Adrenal gland (tissue), 12 donors: ENCODE results near the gene CFAP221. TPM values are rescaled to one million over a fixed set of nuclear protein-coding genes. Genes with fewer than 3 reads are reported as not detected.

Experiments used
- DNase-seq, 7 donors: peaks; one replicate each; pipeline ENCODE4 v3.0.0-alpha.2; 2019 to 2020
- H3K27ac ChIP-seq, 5 donors: fragments of 200-600 bp; sonication (generic) in 4 of 5; 1 replicate in 3 of 5; 2 replicates in 2 of 5; pipeline versions ENCODE4 v1.5.1 to v1.8.0; 2016 to 2020; ENCODE audit warnings: mild to moderate bottlenecking in 1 of 5
- H3K27me3 ChIP-seq: fragments of 200-600 bp; 2 replicates; pipeline ENCODE4 v1.8.0; 2021
- H3K36me3 ChIP-seq, 2 donors: fragments of 200-600 bp; replicated peaks in 1 of 2; 1 replicate in 1 of 2; 2 replicates in 1 of 2; pipeline versions ENCODE4 v1.5.1 to v1.8.0; 2018 to 2022
- H3K4me1 ChIP-seq, 2 donors: fragments of 200-600 bp; replicated peaks in 1 of 2; 1 replicate in 1 of 2; 2 replicates in 1 of 2; pipeline versions ENCODE4 v1.5.1 to v1.8.0; 2018 to 2021
- H3K4me3 ChIP-seq, 4 donors: fragments of 200-600 bp; sonication (generic) in 3 of 4; one replicate each; pipeline ENCODE4 v1.5.1; 2016 to 2018
- H3K9me3 ChIP-seq, 3 donors: fragments of 200-600 bp; sonication (generic) in 1 of 3; replicated peaks in 1 of 3; 1 replicate in 2 of 3; 2 replicates in 1 of 3; pipeline versions ENCODE4 v1.5.1 to v1.8.0; 2016 to 2021
- CTCF ChIP-seq, 6 experiments: fragments of 450-650 bp in 4 of 6; fragments of 200-600 bp in 2 of 6; sonication (generic) in 1 of 6; IDR thresholded peaks; 1 replicate in 5 of 6; 2 replicates in 1 of 6; pipeline versions ENCODE4 v1.5.1 to v1.8.0; 2016 to 2021; ENCODE audit warnings: antibody characterized with exemption in 6 of 6, mild to moderate bottlenecking in 2 of 6, moderate library complexity in 1 of 6
- POLR2A ChIP-seq, 2 donors: fragments of 450-650 bp; IDR thresholded peaks; one replicate each; pipeline ENCODE4 v1.6.1; 2017; ENCODE audit warnings: antibody characterized with exemption in 2 of 2, mild to moderate bottlenecking in 2 of 2, moderate library complexity in 1 of 2
- WGBS, 4 donors: extraction: QIAGEN DNeasy Blood & Tissue Kit in 2 of 4; methylation state at CpG; one replicate each; pipeline versions ENCODE4 v1.1.5 to v1.1.7; 2013 to 2017; 5-methylcytosine and 5-hydroxymethylcytosine counted together
- intact Hi-C, 2 donors: fragments of 100-400 bp; cut with DNase I; formaldehyde crosslinking; loops; one replicate each; pipeline versions ENCODE4 v1.14.1 to v1.15.0; 2022 to 2023
- polyA plus RNA-seq, 3 donors: library from polyadenylated mRNA; stranded (reverse); fragments of 200-250 nt in 2 of 3; fragments of 350-450 nt in 1 of 3; fragmentation: Illumina TruSeq in 1 of 3; extraction: RNeasy Lipid Tissue Mini Kit (QIAGEN cat#74804) in 1 of 3; gene quantifications; one replicate each; pipeline ENCODE4 v1.2.3, GENCODE V29; 2013 to 2014
- total RNA-seq, 9 donors: library from RNA; depleted of rRNA in 4 of 9; stranded (reverse); fragments of >200 nt in 4 of 9; fragments of 120-200 nt in 1 of 9; fragmentation: NEBNext Ultra II Directional in 1 of 9; extraction: Animal tissue kit (Norgen Biotek cat#: 25700) in 1 of 9; gene quantifications; one replicate each; pipeline versions ENCODE4 v1.1.0 to v1.2.4, GENCODE V29; 2013 to 2023
- donor health status: healthy with polysubstance abuse.
- donor health status: Bipolar disorder and iron deficiency.
- donor health status: DM: yes; HTN: yes; CAD: no.
- donor health status: DM: no; HTN: no; CAD: no.
- donor health status: DM: no; HTN: no; CAD: no.
- donor health status: DM: yes; HTN: yes; CAD: no.

Gene CFAP221
- total and polyA plus RNA-seq, 12 donors = 1.1 to 14.0 (median 4.4) TPM

- TF ChIP-seq CTCF (IDR thresholded peaks at IDR 0.05) (no peak), POLR2A (IDR thresholded peaks at IDR 0.05) (no peak)
- Histone ChIP-seq H3K27me3 (no peaks in the 10 kb centered on the region), H3K36me3 (no peaks in the 10 kb centered on the region), H3K9me3 (no peaks in the 10 kb centered on the region), H3K4me3 (no peak overlapping the region), H3K4me1 (peaks cover 0 to 15% of the 10 kb centered on the region in 2 donors), H3K27ac (no peak overlapping the region)
- 71 to 92% (median 79%) methylated on average over 2 to 3 of the region's 3 CpGs for WGBS, 4 donors
- intact Hi-C loops = no loop called here
- DNase-seq = no peak
Observed at GRCh38 chr2:119693567-119693966, 149.3 kb downstream of the CFAP221 start.

GRCh38 chr2:119693967-119694366, 149.7 kb downstream of the CFAP221 start:
- H3K4me3 ChIP-seq = no peak overlapping the region
- 84 to 95% (median 88%) methylated on average over 5 of the region's 5 CpGs for WGBS, 4 donors
- intact Hi-C loops = no loop called here
- H3K27ac ChIP-seq = no peak overlapping the region
- H3K9me3 ChIP-seq = no peaks in the 10 kb centered on the region
- peaks cover 0 to 15% of the 10 kb centered on the region in 2 donors for H3K4me1 ChIP-seq
- H3K27me3 ChIP-seq = no peaks in the 10 kb centered on the region
- TF ChIP-seq POLR2A (IDR thresholded peaks at IDR 0.05) = no peak
- no peak for TF ChIP-seq CTCF (IDR thresholded peaks at IDR 0.05)
- H3K36me3 ChIP-seq = no peaks in the 10 kb centered on the region
- no peak for DNase-seq

GRCh38 chr2:119694470-119694844, 150.2 kb downstream of the CFAP221 start:
- Histone ChIP-seq H3K27me3 (no peaks in the 10 kb centered on the region), H3K27ac (no peak overlapping the region), H3K4me1 (peaks cover 0 to 15% of the 10 kb centered on the region in 2 donors), H3K9me3 (no peaks in the 10 kb centered on the region), H3K4me3 (no peak overlapping the region), H3K36me3 (no peaks in the 10 kb centered on the region)
- intact Hi-C loops = no loop called here
- no peak for DNase-seq
- TF ChIP-seq POLR2A (IDR thresholded peaks at IDR 0.05) (no peak), CTCF (IDR thresholded peaks at IDR 0.05) (no peak)
- 34 to 60% (median 42%) methylated on average over 1 to 10 of the region's 10 CpGs for WGBS, 4 donors

- H3K9me3 ChIP-seq = no peaks in the 10 kb centered on the region
- H3K27me3 ChIP-seq = no peaks in the 10 kb centered on the region
- H3K4me3 ChIP-seq = no peak overlapping the region
- peak in 1 of 7 donors; percentile 19 for DNase-seq
- peaks cover 0 to 15% of the 10 kb centered on the region in 2 donors for H3K4me1 ChIP-seq
- intact Hi-C loops = no loop called here
- no peak overlapping the region for H3K27ac ChIP-seq
- no peaks in the 10 kb centered on the region for H3K36me3 ChIP-seq
- 20 to 39% (median 31%) methylated on average over 9 to 10 of the region's 10 CpGs for WGBS, 4 donors
- TF ChIP-seq CTCF (IDR thresholded peaks at IDR 0.05) = no peak
- TF ChIP-seq POLR2A (IDR thresholded peaks at IDR 0.05) = no peak
Observed at GRCh38 chr2:119694845-119695521, 150.7 kb downstream of the CFAP221 start.
